Measurements from ENCODE around the gene SAPCD2.

SAPCD2 gene

DNA sequence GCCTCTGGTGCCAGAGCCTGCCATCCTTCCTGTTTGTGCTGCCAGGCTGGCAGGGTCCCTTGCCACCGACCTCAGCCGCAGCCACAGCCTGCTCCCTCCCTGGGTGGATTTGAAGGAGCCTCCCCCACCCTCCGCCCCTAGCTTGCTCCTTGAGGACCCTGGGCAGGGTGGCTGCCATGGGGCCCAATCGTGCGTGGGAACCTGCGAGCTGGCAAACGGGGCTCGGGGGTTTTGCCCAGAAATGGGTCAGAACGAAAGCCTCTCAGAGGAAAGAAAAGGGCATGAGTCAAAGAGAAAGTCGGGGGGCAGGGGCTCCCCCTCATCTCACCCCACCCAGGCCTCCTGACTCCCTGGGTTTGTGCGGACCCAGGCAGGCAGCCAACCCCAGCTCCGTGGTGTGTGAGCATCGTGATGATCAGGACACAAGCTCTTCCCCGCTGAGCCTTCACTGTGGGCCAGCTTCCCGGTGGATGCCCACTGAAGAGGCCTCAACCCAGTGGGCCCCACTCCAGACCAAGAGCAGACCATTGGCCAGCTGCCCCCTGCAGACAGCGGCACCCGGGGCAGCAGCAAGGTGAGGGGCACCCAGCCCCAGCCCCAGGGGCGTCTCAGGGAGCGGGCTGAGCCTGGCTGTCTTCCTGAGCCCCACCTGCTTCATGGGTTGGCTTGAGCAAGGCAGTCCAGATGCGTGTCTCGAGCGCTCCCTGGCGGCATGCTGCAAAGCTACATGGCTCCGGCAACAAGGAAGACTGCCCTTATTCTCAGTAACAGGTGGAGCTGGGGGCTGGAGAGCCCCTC lies 35.4 kb downstream of the SAPCD2 start:
- peak; percentile 92 for TF ChIP-seq CTCF (IDR thresholded peaks at IDR 0.05)

GRCh38 chr9:137034039-137034708 lies 36.2 kb downstream of the SAPCD2 start:
- no peak for TF ChIP-seq CTCF (IDR thresholded peaks at IDR 0.05)

GRCh38 chr9:137032858-137033257 lies 37.5 kb downstream of the SAPCD2 start:
- no peak for TF ChIP-seq CTCF (IDR thresholded peaks at IDR 0.05)

- TF ChIP-seq CTCF (IDR thresholded peaks at IDR 0.05) = no peak
Observed at GRCh38 chr9:137031904-137032640, 38.3 kb downstream of the SAPCD2 start, which contains the start of gene FUT7. FUT7 (minus strand) TSS chr9:137032088; CDS start chr9:137031991, 97 bp downstream.

GRCh38 chr9:137030538-137031527 lies 39.5 kb downstream of the SAPCD2 start:
- TF ChIP-seq CTCF (IDR thresholded peaks at IDR 0.05) = no peak

- TF ChIP-seq CTCF (IDR thresholded peaks at IDR 0.05) = no peak
Observed at GRCh38 chr9:137030006-137030405, 40.4 kb downstream of the SAPCD2 start.
